ENCODE data around the gene FAM217A.

The FAM217A gene

DNA sequence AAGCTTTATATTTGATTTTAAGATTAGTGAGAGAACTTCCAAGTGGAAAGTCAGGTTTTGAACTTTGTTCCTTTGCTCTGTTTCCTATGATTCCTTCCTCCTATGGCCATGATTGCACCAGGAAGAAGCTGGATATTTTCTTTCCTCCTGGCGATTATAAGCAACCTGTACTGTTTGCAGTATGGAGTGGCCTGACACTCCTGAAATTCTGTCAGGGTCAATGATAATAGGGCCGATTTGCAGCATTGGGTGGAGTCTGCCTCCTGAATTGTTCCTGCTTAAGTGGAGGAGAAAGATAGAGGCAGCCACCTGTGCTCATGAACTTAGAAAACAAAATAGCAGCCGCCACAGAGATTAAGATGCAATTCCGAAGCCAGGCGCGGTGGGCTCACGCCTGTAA lies 9.8 kb upstream of the FAM217A start:
- TF ChIP-seq, protein P1, sequence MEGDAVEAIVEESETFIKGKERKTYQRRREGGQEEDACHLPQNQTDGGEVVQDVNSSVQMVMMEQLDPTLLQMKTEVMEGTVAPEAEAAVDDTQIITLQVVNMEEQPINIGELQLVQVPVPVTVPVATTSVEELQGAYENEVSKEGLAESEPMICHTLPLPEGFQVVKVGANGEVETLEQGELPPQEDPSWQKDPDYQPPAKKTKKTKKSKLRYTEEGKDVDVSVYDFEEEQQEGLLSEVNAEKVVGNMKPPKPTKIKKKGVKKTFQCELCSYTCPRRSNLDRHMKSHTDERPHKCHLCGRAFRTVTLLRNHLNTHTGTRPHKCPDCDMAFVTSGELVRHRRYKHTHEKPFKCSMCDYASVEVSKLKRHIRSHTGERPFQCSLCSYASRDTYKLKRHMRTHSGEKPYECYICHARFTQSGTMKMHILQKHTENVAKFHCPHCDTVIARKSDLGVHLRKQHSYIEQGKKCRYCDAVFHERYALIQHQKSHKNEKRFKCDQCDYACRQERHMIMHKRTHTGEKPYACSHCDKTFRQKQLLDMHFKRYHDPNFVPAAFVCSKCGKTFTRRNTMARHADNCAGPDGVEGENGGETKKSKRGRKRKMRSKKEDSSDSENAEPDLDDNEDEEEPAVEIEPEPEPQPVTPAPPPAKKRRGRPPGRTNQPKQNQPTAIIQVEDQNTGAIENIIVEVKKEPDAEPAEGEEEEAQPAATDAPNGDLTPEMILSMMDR (conservative IDR thresholded peaks at IDR 0.05; ENCODE audit: low read depth, low read length), result no peak
- H3K4me3 ChIP-seq (ENCODE audit: low read depth, low read length), result no peak overlapping the region
- no peak for DNase-seq (ENCODE audit: low read depth)

DNA sequence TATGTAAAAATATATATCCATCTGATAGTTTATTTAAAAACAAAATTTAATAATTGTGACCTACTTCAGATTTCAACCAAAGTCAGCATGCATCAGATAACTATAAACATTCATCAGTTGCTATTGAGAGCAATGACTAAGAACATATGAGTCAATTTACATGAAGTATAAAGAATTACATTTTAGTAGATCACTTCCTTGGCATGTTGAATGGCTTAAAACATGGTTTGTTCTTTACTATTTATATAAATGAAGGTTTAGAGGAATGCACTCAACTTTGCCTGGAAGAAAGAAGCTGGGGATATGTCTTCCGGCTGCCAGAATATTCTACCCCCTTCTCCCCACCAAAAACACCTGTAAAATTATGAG lies 6.4 kb upstream of the FAM217A start:
- no peak for DNase-seq (ENCODE audit: low read depth)
- TF ChIP-seq, protein P1 (conservative IDR thresholded peaks at IDR 0.05; ENCODE audit: low read depth, low read length), result no peak
- H3K4me3 ChIP-seq (ENCODE audit: low read depth, low read length), result no peak overlapping the region

DNA sequence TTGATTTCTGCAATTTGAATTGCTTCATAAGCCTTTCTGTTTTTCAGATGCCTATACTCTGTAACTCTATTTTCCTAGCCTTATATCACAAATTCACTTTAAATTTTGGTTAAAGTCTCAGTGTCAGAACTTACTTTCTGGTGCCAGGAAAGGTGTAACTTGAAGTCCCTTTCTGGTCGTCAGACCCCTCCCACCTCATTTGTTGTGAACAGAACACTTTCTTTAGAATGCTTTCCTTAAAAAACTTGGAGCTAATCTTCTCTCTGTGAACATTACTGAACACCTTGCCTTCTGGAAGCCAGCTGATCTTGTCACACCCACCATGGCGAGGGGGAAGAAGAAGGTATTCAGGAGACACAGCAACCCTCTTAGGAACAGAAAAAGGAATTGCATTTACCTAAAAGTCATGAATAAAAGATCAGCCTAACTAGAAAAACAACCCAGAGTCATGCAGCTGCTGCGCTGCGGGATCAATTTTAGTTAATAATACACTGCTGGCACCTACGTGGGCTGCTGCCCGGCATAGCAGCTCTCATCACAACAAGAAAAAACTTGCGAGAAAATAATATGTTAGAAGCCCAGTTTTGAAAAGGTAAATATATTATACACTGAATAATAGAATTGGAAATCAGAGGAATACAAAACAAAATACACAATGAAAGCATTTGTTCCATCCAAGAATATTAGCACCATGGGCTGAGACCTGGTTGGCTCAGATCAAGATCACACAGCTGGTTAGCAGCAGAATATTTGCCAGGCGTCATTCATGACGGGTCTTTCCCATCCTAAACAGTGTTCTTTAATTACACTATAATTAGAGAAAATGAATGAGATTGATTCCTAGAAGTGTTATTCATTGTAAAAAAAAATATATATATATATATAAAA lies 5.8 kb upstream of the FAM217A start:
- H3K4me3 ChIP-seq (ENCODE audit: low read depth, low read length), result no peak overlapping the region
- TF ChIP-seq, protein P1 (conservative IDR thresholded peaks at IDR 0.05; ENCODE audit: low read depth, low read length), result no peak
- DNase-seq (ENCODE audit: low read depth), result no peak

DNA sequence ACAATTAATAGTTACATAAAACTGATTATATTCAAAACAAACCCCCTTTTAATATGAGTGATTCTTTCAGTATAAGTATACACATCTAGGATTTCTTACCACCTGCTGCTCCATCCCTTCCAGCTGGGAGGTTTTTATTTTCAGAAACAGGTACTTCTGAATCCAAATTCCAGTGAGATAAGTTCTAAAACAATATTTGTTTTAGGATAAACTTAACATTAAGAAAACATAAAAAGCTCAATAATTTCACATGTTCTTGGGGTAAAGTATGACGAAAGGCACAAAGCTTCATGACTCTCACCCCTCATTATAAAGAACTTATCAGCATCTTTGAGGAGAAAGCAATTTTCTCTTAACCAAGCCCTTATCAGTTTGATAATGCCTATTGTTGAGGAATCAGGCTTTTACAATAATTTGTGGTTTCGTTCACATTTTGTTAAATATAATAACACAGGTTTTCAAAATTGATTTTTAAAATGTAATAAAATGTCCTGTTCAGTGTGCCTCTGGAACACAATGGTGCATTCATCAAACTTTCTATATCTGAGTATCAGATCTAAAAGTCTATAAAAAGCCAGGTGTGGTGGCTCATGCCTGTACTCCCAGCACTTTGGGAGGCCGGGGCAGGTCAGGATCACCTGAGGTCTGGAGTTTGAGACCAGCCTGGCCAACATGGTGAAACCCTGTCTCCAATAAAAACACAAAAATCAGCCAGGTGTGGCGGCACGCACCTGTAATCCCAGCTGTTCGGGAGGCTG lies 4.3 kb downstream of the FAM217A start:
- TF ChIP-seq, protein P1 (conservative IDR thresholded peaks at IDR 0.05; ENCODE audit: low read depth, low read length), result no peak
- no peak for DNase-seq (ENCODE audit: low read depth)
- H3K4me3 ChIP-seq (ENCODE audit: low read depth, low read length), result no peak overlapping the region

DNA sequence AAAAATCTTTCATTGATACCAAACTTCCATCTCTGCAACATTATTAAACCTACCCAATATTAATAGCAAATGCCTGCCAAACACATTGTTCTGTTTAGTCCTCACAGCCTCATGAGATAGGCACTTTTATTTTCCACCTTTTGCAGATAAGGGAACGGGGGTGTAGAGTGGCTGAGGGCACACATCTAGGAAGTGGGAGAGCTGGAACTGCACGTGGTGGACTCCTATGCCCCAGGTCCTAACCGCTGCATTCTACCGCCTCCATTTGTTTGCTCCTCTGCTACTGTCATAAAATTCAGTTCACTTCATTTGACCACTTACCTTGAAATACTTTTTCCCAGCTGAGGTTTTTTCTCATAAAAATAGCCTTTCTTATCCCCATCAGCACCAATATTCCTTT lies 7.6 kb downstream of the FAM217A start:
- TF ChIP-seq, protein P1 (conservative IDR thresholded peaks at IDR 0.05; ENCODE audit: low read depth, low read length), result no peak
- no peak overlapping the region for H3K4me3 ChIP-seq (ENCODE audit: low read depth, low read length)
- DNase-seq (ENCODE audit: low read depth), result no peak

DNA sequence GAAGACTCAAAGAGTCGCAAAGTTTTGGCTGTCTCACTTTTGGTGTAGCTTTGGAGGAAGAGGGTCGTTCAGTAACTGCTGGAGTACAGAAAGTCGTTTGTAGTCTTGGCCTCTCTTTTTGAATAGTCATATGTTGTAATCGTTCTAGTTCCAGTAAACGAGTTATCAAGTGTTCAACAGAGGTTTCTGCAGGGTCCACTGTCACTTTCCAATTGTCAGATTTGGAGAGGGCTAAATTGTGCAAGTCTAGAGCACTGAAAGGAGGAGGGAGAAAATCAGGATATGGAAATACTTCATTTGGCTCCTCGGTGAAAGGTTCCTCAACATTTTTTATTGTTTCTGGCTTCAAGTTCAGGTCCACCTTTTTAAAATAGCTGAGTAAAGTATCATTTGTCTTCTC lies 9.7 kb downstream of the FAM217A start:
- H3K4me3 ChIP-seq (ENCODE audit: low read depth, low read length), result no peak overlapping the region
- no peak for DNase-seq (ENCODE audit: low read depth)
- TF ChIP-seq, protein P1 (conservative IDR thresholded peaks at IDR 0.05; ENCODE audit: low read depth, low read length), result no peak
